DMS153 (cell line): ENCODE results near the gene PDHB.

Experiments
- DNase-seq: peaks from one replicate; lab custom pipeline; 2025; lab: John Stamatoyannopoulos, UW

PDHB gene

DNA sequence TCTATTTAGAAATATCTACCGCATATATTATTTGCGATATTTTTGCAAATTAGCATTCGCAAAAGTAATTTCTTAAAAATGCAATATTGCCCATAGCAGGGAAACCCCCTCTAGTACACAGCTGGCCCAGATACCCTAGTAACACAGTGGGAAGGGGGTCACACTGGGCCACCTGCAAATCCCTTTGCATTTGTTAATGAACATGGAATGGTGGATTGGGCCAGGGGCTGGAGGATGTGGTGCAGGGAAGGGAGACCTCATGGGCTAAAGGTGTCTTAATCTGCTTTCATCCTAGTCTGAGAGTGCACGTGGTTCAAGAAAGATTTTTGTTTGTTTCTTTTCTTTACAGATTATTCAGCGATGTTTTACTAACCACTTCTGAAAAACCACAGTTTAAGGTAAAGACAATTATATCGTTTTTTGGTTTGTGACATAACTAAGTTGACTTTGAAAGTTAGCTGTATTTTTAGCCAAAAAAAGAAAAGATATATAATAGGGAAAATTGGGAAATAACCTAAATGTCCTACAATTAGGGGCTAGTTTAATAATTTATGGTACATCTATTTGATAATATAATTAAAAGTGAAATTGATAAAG lies 30.0 kb downstream of the PDHB start:
- no peak for DNase-seq

DNA sequence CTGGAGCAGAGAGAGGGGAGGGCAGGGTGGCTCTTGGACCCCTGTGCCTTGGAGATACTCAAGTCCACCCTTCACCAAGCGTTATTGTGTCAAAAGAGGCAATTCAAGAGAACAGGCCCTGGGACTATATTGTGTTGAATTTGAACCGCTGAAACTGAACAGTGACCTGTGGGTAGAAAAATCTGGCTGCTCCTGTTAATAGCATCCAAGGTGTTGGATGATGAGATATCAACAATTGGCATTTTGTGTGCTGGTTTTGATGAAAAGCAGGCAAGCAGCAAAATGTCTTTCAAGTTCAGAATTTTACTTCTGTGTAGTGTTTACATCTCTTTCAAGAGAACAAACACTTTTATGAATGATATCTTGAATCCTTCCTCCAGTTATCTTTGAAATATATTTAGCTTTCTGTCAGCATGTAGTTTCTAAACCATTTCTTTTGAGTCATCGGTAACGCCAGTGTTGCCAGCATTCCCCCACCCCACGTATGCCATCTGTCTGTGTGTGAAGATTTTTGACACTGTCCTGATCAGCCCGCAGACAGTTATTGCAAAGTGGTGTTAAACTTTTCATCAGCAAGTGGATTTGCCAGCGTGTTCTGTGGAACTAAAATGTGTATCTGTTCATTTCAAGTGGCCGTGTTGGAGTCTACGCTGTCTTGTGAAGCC lies 34.8 kb downstream of the PDHB start:
- no peak for DNase-seq

- no peak for DNase-seq
These were observed 39.3 kb downstream of the PDHB start for GRCh38 chr3:58394339-58394738.

GRCh38 chr3:58392181-58392580 lies 41.5 kb downstream of the PDHB start:
- DNase-seq = no peak

DNA sequence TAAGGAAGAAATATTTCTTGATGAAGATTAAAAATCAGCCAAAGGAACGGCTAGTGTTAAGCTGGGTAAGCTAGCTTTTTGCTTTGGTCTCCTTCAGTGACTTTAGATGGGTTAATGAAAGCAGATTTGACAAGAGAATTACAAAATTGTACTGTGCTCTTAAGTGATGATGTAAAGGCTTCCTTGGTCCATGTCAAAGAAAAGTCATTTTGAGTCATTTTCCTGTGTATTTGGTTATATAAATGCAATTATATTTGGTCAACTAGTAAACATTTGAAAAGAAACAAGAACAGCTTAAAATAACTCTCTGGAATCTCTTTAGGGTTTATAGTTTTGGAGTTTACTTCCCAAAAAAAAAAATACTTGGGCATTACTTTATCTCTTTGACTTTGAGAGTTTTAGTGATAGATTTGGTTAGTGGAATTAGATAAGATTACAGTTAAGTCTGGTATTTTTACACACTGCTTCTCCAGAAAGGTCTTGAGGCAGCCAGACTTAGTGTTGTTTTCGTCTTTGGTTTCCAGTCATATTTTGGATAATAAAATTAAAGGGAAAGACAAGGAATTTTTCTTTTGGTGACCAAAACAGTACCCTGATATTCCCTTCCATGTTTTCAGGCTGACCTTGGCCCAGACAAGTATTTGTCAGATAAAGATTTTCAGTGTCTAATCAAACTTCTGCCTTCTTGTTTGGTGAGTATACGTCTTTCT lies 42.3 kb downstream of the PDHB start:
- DNase-seq = no peak

- no peak for DNase-seq
These were observed 45.0 kb downstream of the PDHB start for GRCh38 chr3:58388550-58389091.

DNA sequence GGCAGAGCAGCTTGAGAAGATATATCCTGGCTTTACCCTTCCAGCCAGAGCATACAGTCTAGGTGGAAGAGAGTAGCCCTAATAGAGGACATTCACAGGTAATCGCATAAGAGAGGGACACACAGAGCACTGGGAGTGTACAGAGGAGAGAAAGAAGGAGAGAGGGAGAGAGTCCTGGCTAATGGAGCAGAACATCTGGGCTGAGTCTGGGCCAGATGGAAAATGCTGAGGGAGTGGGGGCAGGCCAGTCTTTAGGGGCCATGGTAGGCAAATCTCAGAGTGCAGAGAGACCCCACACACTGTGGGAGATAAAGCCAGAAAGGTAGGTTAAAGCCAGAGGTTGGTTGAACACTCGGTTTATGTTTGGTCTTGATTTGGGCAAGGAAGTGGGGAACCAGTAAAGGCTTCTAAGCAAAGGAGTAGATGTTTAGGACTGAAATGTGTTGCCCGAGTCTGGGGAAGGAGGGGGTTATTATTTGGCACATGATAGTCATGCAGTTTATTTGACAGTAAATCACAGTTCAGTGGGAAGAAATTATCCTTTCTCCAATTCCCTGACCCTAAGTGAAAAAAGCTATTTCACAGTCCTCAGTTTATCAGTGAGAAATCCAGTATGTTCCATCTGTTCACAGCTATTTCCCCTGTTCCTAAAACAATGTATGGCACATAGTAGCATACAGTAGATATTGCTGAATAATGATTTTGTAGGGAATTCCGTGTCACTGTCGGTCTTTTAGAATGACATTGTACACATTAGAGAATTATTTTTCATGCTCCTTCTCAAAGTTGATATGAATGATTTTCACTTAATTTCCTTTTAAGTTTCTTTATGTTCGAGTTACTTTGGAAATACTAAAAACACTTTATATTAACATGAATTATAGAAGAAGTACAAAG lies 45.7 kb downstream of the PDHB start:
- no peak for DNase-seq

GRCh38 chr3:58386626-58387365 lies 46.8 kb downstream of the PDHB start:
- no peak for DNase-seq

DNA sequence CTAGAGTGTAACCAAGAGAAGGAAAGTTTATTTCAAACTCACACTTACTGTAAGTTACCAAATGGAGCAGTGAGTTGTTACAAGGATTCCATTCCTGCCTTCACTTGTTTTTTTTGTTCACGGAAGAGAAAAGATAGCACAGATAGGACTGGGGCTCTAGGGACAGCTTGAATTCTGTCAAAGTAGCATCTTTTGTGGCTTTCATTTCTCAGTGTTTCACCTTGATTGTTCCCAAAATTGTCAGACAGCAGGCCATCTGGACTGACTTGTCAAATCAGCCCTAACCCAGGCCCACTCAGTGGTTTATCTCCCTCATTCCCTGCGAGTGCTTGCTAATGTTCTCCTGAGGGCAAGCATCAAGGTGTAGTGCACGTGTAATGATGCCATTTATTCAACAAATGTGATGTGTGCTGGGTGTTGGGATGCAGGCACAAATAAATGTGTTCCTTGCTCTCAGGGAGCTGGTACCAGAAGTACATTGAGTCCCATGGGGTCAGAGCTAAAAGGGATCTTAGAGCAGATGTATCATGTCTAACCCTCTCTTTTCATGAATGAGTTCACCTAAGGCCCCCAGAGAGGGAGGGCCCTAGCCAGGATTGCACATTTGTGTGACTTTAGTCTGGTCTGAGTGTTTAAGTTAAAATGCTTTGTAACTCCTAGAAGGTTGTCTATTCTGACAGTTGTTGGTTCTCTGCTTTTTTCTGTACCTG lies 49.1 kb downstream of the PDHB start:
- no peak for DNase-seq

- no peak for DNase-seq
These were observed 49.7 kb downstream of the PDHB start for GRCh38 chr3:58383904-58384303.

- DNase-seq = no peak
These were observed 50.2 kb downstream of the PDHB start for GRCh38 chr3:58383476-58383875.

GRCh38 chr3:58379351-58380073 lies 54.1 kb downstream of the PDHB start:
- no peak for DNase-seq

DNA sequence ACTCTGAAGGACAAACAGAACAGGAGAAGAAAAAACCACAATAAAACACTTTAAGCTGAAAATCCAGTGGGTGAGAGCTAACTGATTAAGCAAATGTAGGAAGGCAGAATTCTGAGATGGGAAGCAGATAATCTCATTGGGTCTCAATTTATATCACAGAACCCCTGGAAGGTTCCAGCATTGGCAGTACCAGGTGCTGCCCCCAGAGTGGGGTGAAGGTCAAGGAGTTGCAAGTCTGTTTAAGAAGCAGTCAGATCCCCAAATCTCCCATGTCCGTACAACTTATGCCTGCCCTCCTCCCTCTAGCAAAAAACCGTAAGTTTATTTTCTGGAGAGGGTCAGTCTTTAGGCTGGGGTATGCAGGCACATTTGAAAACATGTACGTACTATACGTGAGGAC lies 55.9 kb downstream of the PDHB start:
- no peak for DNase-seq
